HG02642 (cell line): ENCODE measurements around the gene UCN.
"Not testable (repeated sequence)": the region's sequence is repeated elsewhere in the genome, so short reads cannot be mapped to it uniquely, and the experiment has no call there.

ENCODE experiments used
- ATAC-seq: cut with Tn5 transposase; IDR thresholded peaks from one replicate; pipeline ENCODE4 v1.9.1; 2021; ENCODE audit warnings: mild to moderate bottlenecking; ENCODE audit not compliant: unreplicated experiment, poor library complexity

UCN gene

GRCh38 chr2:27290549-27290948, 17.7 kb downstream of the UCN start:
- ATAC-seq: no peak

- ATAC-seq: no peak
These were observed 19.6 kb downstream of the UCN start for GRCh38 chr2:27288610-27289009.

GRCh38 chr2:27285481-27285880, 22.8 kb downstream of the UCN start:
- ATAC-seq: no peak

GRCh38 chr2:27284996-27285395, 23.2 kb downstream of the UCN start:
- no peak for ATAC-seq

- ATAC-seq: no peak
These were observed 25.4 kb downstream of the UCN start for GRCh38 chr2:27282892-27283291.

GRCh38 chr2:27281855-27282559, 26.2 kb downstream of the UCN start, which contains the start of gene TRIM54:
TRIM54 (plus strand) TSS chr2:27282429; CDS start chr2:27282732, 303 bp downstream.
- no peak for ATAC-seq

GRCh38 chr2:27281442-27281841, 26.8 kb downstream of the UCN start:
- no peak for ATAC-seq

GRCh38 chr2:27280826-27281225, 27.4 kb downstream of the UCN start:
- ATAC-seq: no peak

- ATAC-seq: no peak
These were observed 30.2 kb downstream of the UCN start for GRCh38 chr2:27278010-27278409.

- no peak for ATAC-seq
These were observed 32.8 kb downstream of the UCN start, which contains the start of gene DNAJC5G for GRCh38 chr2:27275211-27276150. DNAJC5G (plus strand) TSS chr2:27275433; CDS start chr2:27276729, 1,296 bp downstream.

- ATAC-seq: not testable (repeated sequence)
These were observed 35.4 kb downstream of the UCN start for GRCh38 chr2:27272537-27273522.

GRCh38 chr2:27271631-27272340, 36.5 kb downstream of the UCN start:
- no peak for ATAC-seq

GRCh38 chr2:27270670-27271069, 37.6 kb downstream of the UCN start:
- no peak for ATAC-seq

- no peak for ATAC-seq
These were observed 38.1 kb downstream of the UCN start for GRCh38 chr2:27270131-27270530.

- not testable (repeated sequence) for ATAC-seq
These were observed 39.9 kb downstream of the UCN start for GRCh38 chr2:27268296-27268695.

- no peak for ATAC-seq
These were observed 42.7 kb downstream of the UCN start for GRCh38 chr2:27265536-27265870.

GRCh38 chr2:27264753-27265535, 43.3 kb downstream of the UCN start:
- ATAC-seq: no peak

GRCh38 chr2:27264253-27264752, 43.9 kb downstream of the UCN start:
- ATAC-seq: no peak
